Putamen (tissue), 1 donor: ENCODE measurements around the gene HYAL3.
"Not testable (repeated sequence)": the region's sequence is repeated elsewhere in the genome, so short reads cannot be mapped to it uniquely, and the experiment has no call there.

Source experiments
- DNase-seq: peaks from one replicate; pipeline ENCODE4 v3.0.0-alpha.2; 2016; ENCODE audit warnings: low spot score

The HYAL3 gene

GRCh38 chr3:50269977-50270413 is 29.2 kb downstream of the HYAL3 start:
- no peak for DNase-seq

GRCh38 chr3:50269460-50269859 is 29.7 kb downstream of the HYAL3 start:
- no peak for DNase-seq

GRCh38 chr3:50268703-50269451 is 30.3 kb downstream of the HYAL3 start, which contains the start of gene SEMA3B:
Gene SEMA3B (plus strand): TSS chr3:50269147. CDS start chr3:50269241, 94 bp downstream.
- DNase-seq, result peak; percentile 66

- DNase-seq, result no peak
Measured at GRCh38 chr3:50268276-50268675, 30.9 kb downstream of the HYAL3 start.

GRCh38 chr3:50267280-50267913 is 31.8 kb downstream of the HYAL3 start:
- peak; percentile 72 for DNase-seq

- no peak for DNase-seq
Measured at GRCh38 chr3:50266836-50267235, 32.4 kb downstream of the HYAL3 start.

GRCh38 chr3:50266017-50266416 is 33.2 kb downstream of the HYAL3 start:
- no peak for DNase-seq

GRCh38 chr3:50265571-50265970 is 33.6 kb downstream of the HYAL3 start:
- DNase-seq, result no peak

- DNase-seq, result no peak
Measured at GRCh38 chr3:50264964-50265485, 34.2 kb downstream of the HYAL3 start.

GRCh38 chr3:50264383-50264963 is 34.7 kb downstream of the HYAL3 start:
- DNase-seq, result peak; percentile 92

GRCh38 chr3:50263478-50264382 is 35.5 kb downstream of the HYAL3 start:
- DNase-seq, result no peak

GRCh38 chr3:50262778-50263177 is 36.4 kb downstream of the HYAL3 start:
- no peak for DNase-seq

- DNase-seq, result not testable (repeated sequence)
Measured at GRCh38 chr3:50262200-50262599, 37.0 kb downstream of the HYAL3 start.

- no peak for DNase-seq
Measured at GRCh38 chr3:50261505-50261904, 37.7 kb downstream of the HYAL3 start.

GRCh38 chr3:50260942-50261441 is 38.2 kb downstream of the HYAL3 start:
- no peak for DNase-seq

- DNase-seq, result peak; percentile 95
Measured at GRCh38 chr3:50260027-50260941, 38.9 kb downstream of the HYAL3 start.

GRCh38 chr3:50259432-50260026 is 39.7 kb downstream of the HYAL3 start:
- DNase-seq, result no peak

- DNase-seq, result no peak
Measured at GRCh38 chr3:50258979-50259378, 40.2 kb downstream of the HYAL3 start.

- DNase-seq, result no peak
Measured at GRCh38 chr3:50258029-50258680, 41.0 kb downstream of the HYAL3 start.
